Measurements from ENCODE around the gene HSD17B4. TPM values are rescaled to one million over a fixed set of nuclear protein-coding genes. Genes with fewer than 3 reads are reported as not detected.
"Not testable (repeated sequence)": the region's sequence is repeated elsewhere in the genome, so short reads cannot be mapped to it uniquely, and the experiment has no call there.

HSD17B4 gene
- total RNA-seq, 2 donors from 2014 or later: 453 to 480 TPM

- peak; percentile 92 for DNase-seq
Observed at GRCh38 chr5:119435436-119436132, 16.7 kb upstream of the HSD17B4 start.

GRCh38 chr5:119437785-119438586 is 14.3 kb upstream of the HSD17B4 start:
- H3K27me3 ChIP-seq (ENCODE audit: control insufficient read depth, insufficient read depth, low read length, poor library complexity, severe bottlenecking); H3K9ac ChIP-seq (ENCODE audit: extremely low read depth, low read length, poor library complexity, severe bottlenecking); DNase-seq; H3K4me3 Mint-ChIP-seq; H3K4me1 Mint-ChIP-seq; H3K27me3 Mint-ChIP-seq (ENCODE audit: insufficient read depth); H3K27ac Mint-ChIP-seq; H3K27ac ChIP-seq (ENCODE audit: low read depth, low read length); H3K36me3 ChIP-seq (ENCODE audit: control insufficient read depth, insufficient read depth, low read length); H3K4me1 ChIP-seq (ENCODE audit: control insufficient read depth, insufficient read depth, low read length): not testable (repeated sequence)
- Histone ChIP-seq H3K9me3 (ENCODE audit: control insufficient read depth, low read length) (peaks cover 49% of the 10 kb centered on the region), H3K4me3 (ENCODE audit: low read length) (peak overlapping the region; percentile 71)
- WGBS, 2 experiments (ENCODE audit: insufficient coverage in 1 of 2, insufficient read length in 1 of 2): 97% methylated on average over 2 of the region's 3 CpGs; no CpG with 5 or more reads in 1 of the 2 experiments
- H3K36me3 Mint-ChIP-seq (ENCODE audit: low read depth): peaks cover 33% of the 10 kb centered on the region
- H3K9me3 Mint-ChIP-seq: peaks cover 96% of the 10 kb centered on the region

More at GRCh38 chr5:119435436-119436132, 16.7 kb upstream of the HSD17B4 start:
- Mint-ChIP-seq H3K4me3 (no peak overlapping the region), H3K9me3 (peaks cover 98% of the 10 kb centered on the region), H3K27me3 (ENCODE audit: insufficient read depth) (peaks cover 2% of the 10 kb centered on the region), H3K27ac (no peak overlapping the region), H3K36me3 (ENCODE audit: low read depth) (peaks cover 34% of the 10 kb centered on the region), H3K4me1 (peaks cover 5% of the 10 kb centered on the region)
- Histone ChIP-seq H3K36me3 (ENCODE audit: control insufficient read depth, insufficient read depth, low read length) (no peaks in the 10 kb centered on the region), H3K27ac (ENCODE audit: low read depth, low read length) (no peak overlapping the region), H3K27me3 (ENCODE audit: control insufficient read depth, insufficient read depth, low read length, poor library complexity, severe bottlenecking) (no peaks in the 10 kb centered on the region), H3K9me3 (ENCODE audit: control insufficient read depth, low read length) (peaks cover 69% of the 10 kb centered on the region), H3K4me1 (ENCODE audit: control insufficient read depth, insufficient read depth, low read length) (no peaks in the 10 kb centered on the region), H3K9ac (ENCODE audit: extremely low read depth, low read length, poor library complexity, severe bottlenecking) (no peak overlapping the region), H3K4me3 (ENCODE audit: low read length) (peak overlapping the region; percentile 71)
- WGBS, 2 experiments (ENCODE audit: insufficient coverage in 1 of 2, insufficient read length in 1 of 2): 70% methylated on average over 6 to 8 of the region's 8 CpGs
- peak; percentile 74 for TF ChIP-seq CTCF (conservative IDR thresholded peaks at IDR 0.05)

- H3K27ac ChIP-seq (ENCODE audit: low read depth, low read length); H3K27me3 Mint-ChIP-seq (ENCODE audit: insufficient read depth); H3K27ac Mint-ChIP-seq; H3K27me3 ChIP-seq (ENCODE audit: control insufficient read depth, insufficient read depth, low read length, poor library complexity, severe bottlenecking); H3K4me3 ChIP-seq (ENCODE audit: low read length); H3K4me3 Mint-ChIP-seq; H3K9ac ChIP-seq (ENCODE audit: extremely low read depth, low read length, poor library complexity, severe bottlenecking); H3K4me1 Mint-ChIP-seq; H3K36me3 ChIP-seq (ENCODE audit: control insufficient read depth, insufficient read depth, low read length); DNase-seq; H3K4me1 ChIP-seq (ENCODE audit: control insufficient read depth, insufficient read depth, low read length): not testable (repeated sequence)
- peaks cover 34% of the 10 kb centered on the region for H3K36me3 Mint-ChIP-seq (ENCODE audit: low read depth)
- 50 to 52% methylated on average over 1 of the region's 1 CpG for WGBS, 2 experiments (ENCODE audit: insufficient coverage in 1 of 2, insufficient read length in 1 of 2)
- H3K9me3 ChIP-seq (ENCODE audit: control insufficient read depth, low read length): peaks cover 46% of the 10 kb centered on the region
- peaks cover 96% of the 10 kb centered on the region for H3K9me3 Mint-ChIP-seq
Observed at GRCh38 chr5:119438587-119438917, 13.7 kb upstream of the HSD17B4 start.

GRCh38 chr5:119439140-119439631 is 13.1 kb upstream of the HSD17B4 start:
- H3K27me3 ChIP-seq (ENCODE audit: control insufficient read depth, insufficient read depth, low read length, poor library complexity, severe bottlenecking): no peaks in the 10 kb centered on the region
- TF ChIP-seq CTCF (conservative IDR thresholded peaks at IDR 0.05): no peak
- Mint-ChIP-seq H3K27me3 (ENCODE audit: insufficient read depth) (peaks cover 6% of the 10 kb centered on the region), H3K9me3 (peaks cover 96% of the 10 kb centered on the region), H3K4me3 (no peak overlapping the region), H3K36me3 (ENCODE audit: low read depth) (peaks cover 36% of the 10 kb centered on the region), H3K27ac (no peak overlapping the region), H3K4me1 (peaks cover 5% of the 10 kb centered on the region)
- H3K36me3 ChIP-seq (ENCODE audit: control insufficient read depth, insufficient read depth, low read length): no peaks in the 10 kb centered on the region
- H3K27ac ChIP-seq (ENCODE audit: low read depth, low read length): no peak overlapping the region
- H3K9ac ChIP-seq (ENCODE audit: extremely low read depth, low read length, poor library complexity, severe bottlenecking): no peak overlapping the region
- WGBS, 2 experiments (ENCODE audit: insufficient coverage in 1 of 2, insufficient read length in 1 of 2): 93 to 94% methylated on average over 7 to 8 of the region's 8 CpGs
- no peak for DNase-seq
- no peaks in the 10 kb centered on the region for H3K4me1 ChIP-seq (ENCODE audit: control insufficient read depth, insufficient read depth, low read length)
- H3K9me3 ChIP-seq (ENCODE audit: control insufficient read depth, low read length): peaks cover 40% of the 10 kb centered on the region
- no peak overlapping the region for H3K4me3 ChIP-seq (ENCODE audit: low read length)

GRCh38 chr5:119439632-119440031 is 12.7 kb upstream of the HSD17B4 start:
- peaks cover 36% of the 10 kb centered on the region for H3K9me3 ChIP-seq (ENCODE audit: control insufficient read depth, low read length)
- H3K27me3 ChIP-seq (ENCODE audit: control insufficient read depth, insufficient read depth, low read length, poor library complexity, severe bottlenecking); H3K4me1 ChIP-seq (ENCODE audit: control insufficient read depth, insufficient read depth, low read length); H3K4me1 Mint-ChIP-seq; H3K27me3 Mint-ChIP-seq (ENCODE audit: insufficient read depth); H3K9ac ChIP-seq (ENCODE audit: extremely low read depth, low read length, poor library complexity, severe bottlenecking); H3K36me3 ChIP-seq (ENCODE audit: control insufficient read depth, insufficient read depth, low read length); H3K27ac ChIP-seq (ENCODE audit: low read depth, low read length); DNase-seq; H3K4me3 ChIP-seq (ENCODE audit: low read length); H3K27ac Mint-ChIP-seq; H3K4me3 Mint-ChIP-seq: not testable (repeated sequence)
- Mint-ChIP-seq H3K9me3 (peaks cover 96% of the 10 kb centered on the region), H3K36me3 (ENCODE audit: low read depth) (peaks cover 38% of the 10 kb centered on the region)
- 96% methylated on average over 3 of the region's 3 CpGs; no CpG with 5 or more reads in 1 of the 2 experiments for WGBS, 2 experiments (ENCODE audit: insufficient coverage in 1 of 2, insufficient read length in 1 of 2)

All from endodermal cell (in vitro differentiated cells).